IPS DF 6.9 (cell line): ENCODE data around the gene FOXP2.

Experiments used
- DNase-seq: peaks from one replicate; pipeline ENCODE4 v3.0.0-alpha.2; 2013; ENCODE audit warnings: low read depth, low spot score
- H3K27ac ChIP-seq: one replicate; pipeline ENCODE4 v1.5.1; 2013; ENCODE audit warnings: low read length, control low read depth
- H3K27me3 ChIP-seq: 2 replicates; pipeline ENCODE4 v1.6.1; 2013; ENCODE audit warnings: mild to moderate bottlenecking, low read length; ENCODE audit not compliant: control insufficient read depth, insufficient read depth
- H3K36me3 ChIP-seq: 2 replicates; pipeline ENCODE4 v1.6.1; 2013; ENCODE audit warnings: low read length; ENCODE audit not compliant: control insufficient read depth, insufficient read depth
- H3K4me1 ChIP-seq: 2 replicates; pipeline ENCODE4 v1.6.1; 2013; ENCODE audit warnings: low read length; ENCODE audit not compliant: control insufficient read depth, insufficient read depth
- H3K4me3 ChIP-seq: 2 replicates; pipeline ENCODE4 v1.5.1; 2013; ENCODE audit warnings: mild to moderate bottlenecking, low read length
- H3K9me3 ChIP-seq: 2 replicates; pipeline ENCODE4 v1.6.1; 2013; ENCODE audit warnings: low read length, inconsistent platforms; ENCODE audit not compliant: control insufficient read depth, insufficient read depth
- WGBS: extraction: QIAGEN DNeasy Blood & Tissue Kit; methylation state at CpG from one replicate; pipeline ENCODE4 v1.1.7; 2013; ENCODE audit warnings: mixed read lengths, missing lambda C conversion rate; ENCODE audit not compliant: insufficient read length, insufficient coverage; 5-methylcytosine and 5-hydroxymethylcytosine counted together

The FOXP2 gene

GRCh38 chr7:114695182-114695581, 280.6 kb downstream of the FOXP2 start:
- no peaks in the 10 kb centered on the region for H3K27me3 ChIP-seq
- no CpG with 5 or more reads among the region's 4 CpGs for WGBS
- no peak overlapping the region for H3K4me3 ChIP-seq
- H3K36me3 ChIP-seq: no peaks in the 10 kb centered on the region
- H3K9me3 ChIP-seq: no peaks in the 10 kb centered on the region
- no peak overlapping the region for H3K27ac ChIP-seq
- DNase-seq: no peak
- 0 out of 2 replicates have a peak, but pooled peaks cover 2% of the 10 kb centered on the region for H3K4me1 ChIP-seq

GRCh38 chr7:114700247-114700928, 285.8 kb downstream of the FOXP2 start:
- Histone ChIP-seq H3K9me3 (no peaks in the 10 kb centered on the region), H3K27ac (no peak overlapping the region), H3K27me3 (no peaks in the 10 kb centered on the region), H3K36me3 (no peaks in the 10 kb centered on the region), H3K4me1 (no peaks in the 10 kb centered on the region), H3K4me3 (no peak overlapping the region)
- WGBS: no CpG with 5 or more reads among the region's 3 CpGs
- DNase-seq: no peak

GRCh38 chr7:114703677-114704076, 289.1 kb downstream of the FOXP2 start:
- no peaks in the 10 kb centered on the region for H3K27me3 ChIP-seq
- peaks cover under 1% of the 10 kb centered on the region; the same call in 1 of the 2 replicates for H3K4me1 ChIP-seq
- no peak overlapping the region for H3K4me3 ChIP-seq
- no CpG with 5 or more reads among the region's 6 CpGs for WGBS
- DNase-seq: no peak
- H3K36me3 ChIP-seq: no peaks in the 10 kb centered on the region
- no peak overlapping the region for H3K27ac ChIP-seq
- no peaks in the 10 kb centered on the region for H3K9me3 ChIP-seq

- H3K9me3 ChIP-seq: no peaks in the 10 kb centered on the region
- no peaks in the 10 kb centered on the region for H3K36me3 ChIP-seq
- H3K27ac ChIP-seq: no peak overlapping the region
- WGBS: no CpG with 5 or more reads among the region's 6 CpGs
- peaks cover 7% of the 10 kb centered on the region; the same call in 1 of the 2 replicates for H3K4me1 ChIP-seq
- no peaks in the 10 kb centered on the region for H3K27me3 ChIP-seq
- no peak for DNase-seq
- no peak overlapping the region for H3K4me3 ChIP-seq
These were observed 294.0 kb downstream of the FOXP2 start for GRCh38 chr7:114708646-114709045.

GRCh38 chr7:114710499-114710898, 295.9 kb downstream of the FOXP2 start:
- no peaks in the 10 kb centered on the region for H3K9me3 ChIP-seq
- WGBS: no CpG with 5 or more reads among the region's 5 CpGs
- no peak for DNase-seq
- H3K4me1 ChIP-seq: peaks cover 7% of the 10 kb centered on the region; the same call in 1 of the 2 replicates
- H3K27me3 ChIP-seq: no peaks in the 10 kb centered on the region
- no peak overlapping the region for H3K4me3 ChIP-seq
- H3K36me3 ChIP-seq: no peaks in the 10 kb centered on the region
- H3K27ac ChIP-seq: no peak overlapping the region

GRCh38 chr7:114711241-114711640, 296.6 kb downstream of the FOXP2 start:
- Histone ChIP-seq H3K27me3 (no peaks in the 10 kb centered on the region), H3K4me1 (peaks cover 7% of the 10 kb centered on the region; the same call in 1 of the 2 replicates), H3K36me3 (no peaks in the 10 kb centered on the region), H3K27ac (no peak overlapping the region), H3K4me3 (no peak overlapping the region), H3K9me3 (no peaks in the 10 kb centered on the region)
- WGBS: no CpG with 5 or more reads among the region's 4 CpGs
- DNase-seq: no peak

GRCh38 chr7:114715907-114716306, 301.3 kb downstream of the FOXP2 start:
- DNase-seq: no peak

GRCh38 chr7:114718861-114719260, 304.2 kb downstream of the FOXP2 start:
- no peak for DNase-seq
- Histone ChIP-seq H3K27ac (no peak overlapping the region), H3K27me3 (no peaks in the 10 kb centered on the region), H3K4me3 (no peak overlapping the region), H3K36me3 (no peaks in the 10 kb centered on the region), H3K4me1 (no peaks in the 10 kb centered on the region), H3K9me3 (no peaks in the 10 kb centered on the region)
- no CpG with 5 or more reads among the region's 3 CpGs for WGBS

More at GRCh38 chr7:114715907-114716306, 301.3 kb downstream of the FOXP2 start:
- H3K4me1 ChIP-seq: peaks cover 3% of the 10 kb centered on the region; the same call in 1 of the 2 replicates
- H3K36me3 ChIP-seq: no peaks in the 10 kb centered on the region
- no peaks in the 10 kb centered on the region for H3K9me3 ChIP-seq
- H3K27ac ChIP-seq: no peak overlapping the region
- no peaks in the 10 kb centered on the region for H3K27me3 ChIP-seq
- no CpG with 5 or more reads among the region's 3 CpGs for WGBS
- no peak overlapping the region for H3K4me3 ChIP-seq

- no peak overlapping the region for H3K27ac ChIP-seq
- H3K36me3 ChIP-seq: no peaks in the 10 kb centered on the region
- H3K9me3 ChIP-seq: no peaks in the 10 kb centered on the region
- WGBS: no CpG with 5 or more reads among the region's 4 CpGs
- DNase-seq: no peak
- H3K4me1 ChIP-seq: no peaks in the 10 kb centered on the region
- H3K4me3 ChIP-seq: no peak overlapping the region
- no peaks in the 10 kb centered on the region for H3K27me3 ChIP-seq
These were observed 306.1 kb downstream of the FOXP2 start for GRCh38 chr7:114720725-114721124.

- DNase-seq: no peak
- Histone ChIP-seq H3K36me3 (no peaks in the 10 kb centered on the region), H3K27me3 (no peaks in the 10 kb centered on the region), H3K4me3 (no peak overlapping the region), H3K27ac (no peak overlapping the region), H3K4me1 (no peaks in the 10 kb centered on the region), H3K9me3 (no peaks in the 10 kb centered on the region)
These were observed 307.9 kb downstream of the FOXP2 start for GRCh38 chr7:114722562-114722961.

- WGBS: no CpG with 5 or more reads among the region's 1 CpG
- Histone ChIP-seq H3K9me3 (no peaks in the 10 kb centered on the region), H3K36me3 (no peaks in the 10 kb centered on the region), H3K4me3 (no peak overlapping the region), H3K27me3 (no peaks in the 10 kb centered on the region), H3K27ac (no peak overlapping the region), H3K4me1 (no peaks in the 10 kb centered on the region)
- no peak for DNase-seq
These were observed 308.7 kb downstream of the FOXP2 start for GRCh38 chr7:114723308-114723707.
